HG03280 (cell line): ENCODE results near the gene VCAN.

Experiments used
- ATAC-seq: cut with Tn5 transposase; IDR thresholded peaks from one replicate; pipeline ENCODE4 v1.9.1; 2021; ENCODE audit warnings: mild to moderate bottlenecking, moderate library complexity; ENCODE audit not compliant: unreplicated experiment

Gene VCAN

GRCh38 chr5:83494087-83494620, 22.6 kb downstream of the VCAN start:
- ATAC-seq = no peak

- no peak for ATAC-seq
Measured at GRCh38 chr5:83494666-83495065, 23.1 kb downstream of the VCAN start.

- ATAC-seq = no peak
Measured at GRCh38 chr5:83496626-83497025, 25.1 kb downstream of the VCAN start.

GRCh38 chr5:83498585-83498984, 27.0 kb downstream of the VCAN start:
- ATAC-seq = no peak

GRCh38 chr5:83503662-83504061, 32.1 kb downstream of the VCAN start:
- no peak for ATAC-seq

- ATAC-seq = no peak
Measured at GRCh38 chr5:83507431-83507830, 35.9 kb downstream of the VCAN start.

GRCh38 chr5:83509540-83509939, 38.0 kb downstream of the VCAN start:
- no peak for ATAC-seq

GRCh38 chr5:83510260-83510659, 38.7 kb downstream of the VCAN start:
- no peak for ATAC-seq

GRCh38 chr5:83512061-83512745, 40.7 kb downstream of the VCAN start:
- no peak for ATAC-seq

- no peak for ATAC-seq
Measured at GRCh38 chr5:83513081-83513480, 41.5 kb downstream of the VCAN start.

- ATAC-seq = no peak
Measured at GRCh38 chr5:83513491-83513890, 41.9 kb downstream of the VCAN start.

GRCh38 chr5:83516377-83516776, 44.8 kb downstream of the VCAN start:
- ATAC-seq = no peak

GRCh38 chr5:83517072-83517687, 45.6 kb downstream of the VCAN start:
- ATAC-seq = no peak

GRCh38 chr5:83517688-83518085, 46.1 kb downstream of the VCAN start:
- ATAC-seq = no peak

- no peak for ATAC-seq
Measured at GRCh38 chr5:83518319-83519061, 46.9 kb downstream of the VCAN start.

- no peak for ATAC-seq
Measured at GRCh38 chr5:83522446-83522845, 50.9 kb downstream of the VCAN start.

- ATAC-seq = no peak
Measured at GRCh38 chr5:83523929-83524328, 52.4 kb downstream of the VCAN start.

- ATAC-seq = no peak
Measured at GRCh38 chr5:83524345-83524744, 52.8 kb downstream of the VCAN start.

GRCh38 chr5:83524991-83525390, 53.4 kb downstream of the VCAN start:
- no peak for ATAC-seq

- ATAC-seq = no peak
Measured at GRCh38 chr5:83526289-83526688, 54.7 kb downstream of the VCAN start.

GRCh38 chr5:83527221-83527620, 55.7 kb downstream of the VCAN start:
- ATAC-seq = no peak
